Activated CD4-positive, alpha-beta T cell treated with anti-CD3 and anti-CD28 coated beads for 24 hours (primary cell): ENCODE measurements around the gene GPR15LG.
"Not testable (repeated sequence)": the region's sequence is repeated elsewhere in the genome, so short reads cannot be mapped to it uniquely, and the experiment has no call there.

Experiments
- DNase-seq, 2 donors: peaks; one replicate each; pipeline ENCODE4 v3.0.0-alpha.2; 2020; ENCODE audit warnings: low read depth in 2 of 2

GPR15LG gene

GRCh38 chr10:84166620-84167288 lies 6.8 kb upstream of the GPR15LG start:
- no peak for DNase-seq

- DNase-seq: not testable (repeated sequence)
These were observed 6.3 kb upstream of the GPR15LG start for GRCh38 chr10:84167289-84167653.

GRCh38 chr10:84168382-84168781 lies 5.2 kb upstream of the GPR15LG start:
- DNase-seq: not testable (repeated sequence)

- not testable (repeated sequence) for DNase-seq
These were observed 2.4 kb upstream of the GPR15LG start for GRCh38 chr10:84171237-84171636.

DNA sequence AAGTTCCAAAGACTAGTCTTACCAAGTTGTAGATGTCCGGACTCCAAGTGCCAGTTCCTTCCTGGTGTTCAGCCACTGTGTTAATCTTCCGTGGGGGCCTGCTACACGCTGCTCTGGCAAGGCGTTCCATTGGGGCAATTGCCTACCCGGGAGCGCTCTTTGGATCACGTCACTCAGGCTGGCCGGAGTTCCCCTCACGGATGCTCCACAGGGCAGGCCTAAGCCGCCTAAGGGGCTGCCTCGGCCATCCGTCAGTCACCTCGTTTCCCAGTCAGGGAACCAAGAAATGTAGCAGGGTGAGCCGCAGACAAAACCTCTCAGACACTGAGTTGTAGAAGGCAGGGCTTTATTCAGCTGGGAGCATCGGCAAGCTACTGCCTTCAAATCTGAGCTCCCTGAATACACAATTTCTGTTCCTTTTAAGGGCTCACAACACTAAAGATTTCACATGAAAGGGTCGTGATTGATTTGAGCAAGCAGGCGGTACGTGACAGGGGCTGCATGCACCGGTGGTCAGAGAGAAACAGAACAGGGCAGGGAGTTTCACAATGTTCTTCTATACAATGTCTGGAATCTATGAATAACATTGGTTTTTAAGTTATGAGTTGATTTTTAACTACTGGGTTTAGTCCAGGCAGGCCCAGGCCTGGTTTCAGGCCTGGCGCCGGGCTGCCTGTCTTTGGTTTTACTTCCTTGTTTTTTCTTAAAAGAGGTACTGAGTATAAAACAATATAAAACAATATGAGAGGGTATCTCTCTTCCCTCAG lies 1.7 kb upstream of the GPR15LG start:
- DNase-seq: not testable (repeated sequence)

DNA sequence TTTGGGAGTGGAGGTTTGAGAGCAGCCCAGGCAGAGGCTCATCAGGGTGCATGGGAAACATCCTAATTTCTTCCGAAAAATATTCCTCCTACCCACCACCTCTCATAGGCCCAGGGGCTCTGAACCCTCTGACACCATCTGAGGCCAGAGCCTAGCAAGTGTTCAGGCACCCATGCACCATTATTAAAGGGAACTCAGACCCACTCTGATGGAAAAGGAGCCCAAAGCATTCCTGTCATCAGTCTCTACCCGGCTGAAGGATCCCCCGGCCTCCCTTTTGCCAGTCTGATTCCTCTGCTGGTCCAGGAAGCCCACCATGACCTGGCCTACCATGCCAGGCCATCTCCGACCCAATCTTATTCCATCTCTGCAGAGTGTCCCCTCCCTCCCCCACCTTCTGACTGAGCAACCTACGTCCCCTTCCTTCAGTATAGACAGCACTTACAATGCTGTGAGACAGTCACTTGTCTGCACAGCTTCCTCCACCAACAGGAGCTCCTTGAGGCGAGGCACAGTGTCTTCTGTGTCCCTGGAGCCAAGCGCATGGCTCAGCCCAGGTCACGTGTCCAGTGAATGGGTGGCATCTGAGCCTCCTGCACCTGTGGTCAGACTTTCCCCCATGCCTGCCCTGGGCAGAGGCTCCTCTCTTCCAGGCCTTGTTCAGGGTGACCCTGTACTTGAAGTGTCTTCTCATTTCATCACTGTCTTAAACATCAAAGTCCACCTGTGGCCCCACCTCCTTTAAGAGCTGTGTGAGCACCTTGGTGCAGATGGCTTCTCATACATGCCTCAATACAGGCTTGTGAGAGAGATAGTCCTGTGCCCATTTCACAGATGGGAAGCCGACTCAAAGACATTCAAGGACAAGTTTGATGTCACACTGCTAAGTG lies 889 bp upstream of the GPR15LG start:
- DNase-seq: no peak

- DNase-seq: no peak
These were observed 1.8 kb downstream of the GPR15LG start for GRCh38 chr10:84175436-84175835.

GRCh38 chr10:84176351-84176750 lies 2.8 kb downstream of the GPR15LG start:
- DNase-seq: no peak

- DNase-seq: no peak
These were observed 3.4 kb downstream of the GPR15LG start for GRCh38 chr10:84176836-84177474.

DNA sequence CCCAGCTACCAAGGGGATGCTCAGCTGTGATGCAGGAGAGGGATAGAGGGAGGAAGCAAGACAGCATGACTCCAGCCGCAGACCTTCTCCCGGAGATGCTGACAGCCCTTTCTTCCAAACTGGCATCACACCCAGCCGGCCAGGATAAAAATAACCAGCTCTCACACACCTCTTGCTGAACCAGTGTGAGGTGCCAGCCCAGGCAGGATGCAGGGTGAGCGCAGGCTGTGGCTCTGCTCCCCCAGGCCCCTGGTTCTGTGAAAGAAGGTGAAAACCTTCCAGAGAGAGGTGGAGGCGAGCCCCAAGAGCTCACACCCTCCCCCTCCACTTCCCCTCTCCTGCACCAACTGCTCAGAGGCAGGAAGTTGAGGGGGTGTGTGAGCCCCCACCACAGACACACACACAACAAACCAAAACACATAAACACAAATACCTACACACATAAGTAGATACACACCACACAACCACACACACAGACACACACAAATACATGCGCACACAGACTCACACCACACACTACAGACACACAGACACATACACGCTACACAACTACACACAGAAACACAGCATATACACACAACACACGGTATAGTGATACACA lies 4.0 kb downstream of the GPR15LG start:
- DNase-seq: no peak

GRCh38 chr10:84178160-84178609 lies 4.6 kb downstream of the GPR15LG start:
- no peak for DNase-seq

DNA sequence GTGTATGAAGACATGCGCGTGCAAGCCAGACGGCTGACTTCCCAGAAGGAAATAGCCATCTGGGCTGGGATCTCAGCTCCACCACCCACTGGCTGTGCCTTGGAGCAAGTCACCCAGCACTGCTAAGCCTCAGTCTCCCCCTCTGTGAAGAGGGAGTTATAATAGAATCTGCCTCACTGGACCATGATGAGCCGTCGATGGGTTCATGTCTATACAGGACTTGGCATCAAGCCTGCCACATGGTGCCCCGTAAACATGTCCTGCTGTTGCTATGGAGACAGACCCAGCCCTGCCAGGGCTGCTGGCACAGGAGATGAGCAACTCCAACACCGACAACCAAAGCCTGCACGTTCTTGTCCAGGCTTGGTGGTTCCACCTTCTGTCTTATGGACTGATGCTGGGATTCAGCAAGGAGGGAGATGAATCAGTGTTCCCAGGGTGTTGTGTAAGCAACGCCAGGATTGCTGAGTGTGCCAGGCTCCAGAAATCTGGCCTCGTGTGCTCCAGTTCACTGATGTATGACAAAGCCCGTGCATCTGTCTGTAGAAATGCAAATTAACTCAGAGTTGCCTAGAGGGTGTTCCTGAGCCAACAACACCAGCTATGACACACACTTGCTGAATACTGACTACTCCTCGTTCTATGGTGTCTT lies 5.6 kb downstream of the GPR15LG start:
- DNase-seq: no peak

- DNase-seq: not testable (repeated sequence)
These were observed 6.8 kb downstream of the GPR15LG start for GRCh38 chr10:84180386-84180785.

GRCh38 chr10:84181631-84182030 lies 8.0 kb downstream of the GPR15LG start:
- DNase-seq: no peak

- DNase-seq: no peak
These were observed 10.9 kb downstream of the GPR15LG start for GRCh38 chr10:84184517-84184916.

DNA sequence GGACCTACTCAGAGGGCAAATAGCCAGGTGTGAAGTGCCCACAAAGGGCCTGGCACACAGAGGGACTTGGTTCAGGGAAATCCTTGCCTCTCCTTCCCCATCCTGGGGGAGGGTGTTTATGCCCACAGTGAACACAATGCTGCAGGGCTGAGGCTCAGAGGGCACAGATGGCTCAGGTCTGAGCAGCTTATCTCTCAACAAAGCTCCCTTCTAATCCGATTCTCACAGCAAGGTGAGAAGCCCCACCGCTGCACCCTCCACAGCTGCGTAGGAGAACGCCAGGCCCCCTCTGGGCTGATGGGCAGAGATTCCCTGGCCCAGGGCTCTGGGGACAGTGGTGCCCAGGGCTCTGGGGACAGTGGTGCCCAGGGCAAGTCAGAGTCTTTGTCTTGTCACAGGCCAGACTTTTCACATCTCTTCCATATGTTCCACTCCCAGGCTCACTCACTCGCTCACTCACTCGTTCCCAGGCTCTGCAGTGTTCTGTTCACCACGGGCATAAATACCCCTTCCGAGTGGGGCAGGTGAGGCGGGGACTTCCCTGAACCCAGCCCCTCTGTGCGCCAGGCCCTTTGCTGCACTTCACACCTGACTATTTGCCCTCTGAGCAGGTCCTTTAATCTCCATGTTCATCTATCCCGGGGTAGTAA lies 12.1 kb downstream of the GPR15LG start:
- DNase-seq: no peak

DNA sequence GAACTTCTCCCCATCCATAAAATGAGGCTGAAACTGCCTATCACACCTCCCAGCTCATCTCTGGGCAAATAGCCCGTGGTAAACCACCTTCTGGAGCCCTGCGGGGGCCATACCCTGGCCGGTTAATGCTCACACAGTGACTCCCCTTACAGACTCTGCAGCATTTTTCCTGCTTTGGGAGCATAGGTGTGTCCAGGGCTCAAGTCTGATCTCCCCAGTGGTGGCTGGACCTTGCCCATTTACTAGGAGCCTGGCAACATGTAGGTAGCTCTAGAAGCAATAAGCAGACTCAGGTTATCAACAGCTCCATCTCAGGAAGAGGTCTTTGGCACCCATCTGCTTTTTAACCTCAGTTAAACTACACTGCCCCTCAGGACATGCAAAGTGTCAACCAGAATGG lies 15.2 kb downstream of the GPR15LG start:
- DNase-seq: no peak

DNA sequence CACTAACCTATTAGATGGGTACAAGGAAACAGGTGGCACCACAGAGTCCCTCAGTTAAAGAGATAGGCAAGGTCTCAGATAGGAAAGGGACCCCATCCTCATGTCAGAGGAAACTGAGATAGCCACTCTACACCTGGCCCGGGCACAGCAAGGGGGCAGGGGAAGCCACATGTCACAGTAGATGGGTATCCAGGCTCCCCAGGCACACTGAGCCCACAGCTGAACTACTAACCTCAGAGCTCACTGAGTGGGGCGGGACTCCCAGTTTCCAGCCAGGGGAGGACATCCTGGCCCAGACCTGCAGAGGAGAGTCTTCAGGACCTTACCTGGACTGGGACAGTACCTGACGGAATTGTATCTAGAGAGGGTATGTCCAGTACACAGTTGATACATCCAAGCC lies 17.0 kb downstream of the GPR15LG start:
- DNase-seq: no peak

DNA sequence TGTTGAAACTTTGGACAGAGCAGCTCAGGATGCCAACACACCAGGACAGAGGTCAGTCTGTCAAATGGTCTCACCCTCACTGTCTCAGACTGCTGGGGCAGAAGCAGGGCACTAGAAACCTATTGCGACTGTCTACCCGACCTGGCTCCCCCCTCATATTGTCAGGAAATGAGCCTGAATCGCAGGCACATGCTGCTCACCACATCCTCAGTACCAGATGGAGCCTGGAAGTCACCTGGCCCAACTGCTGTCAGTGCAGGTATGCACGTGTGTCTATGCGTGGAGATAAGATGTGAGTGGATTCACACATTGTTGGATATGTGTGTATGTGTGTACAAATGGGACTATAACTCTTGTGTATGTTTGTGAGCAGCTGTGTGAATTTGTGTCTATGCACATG lies 17.5 kb downstream of the GPR15LG start:
- no peak for DNase-seq

DNA sequence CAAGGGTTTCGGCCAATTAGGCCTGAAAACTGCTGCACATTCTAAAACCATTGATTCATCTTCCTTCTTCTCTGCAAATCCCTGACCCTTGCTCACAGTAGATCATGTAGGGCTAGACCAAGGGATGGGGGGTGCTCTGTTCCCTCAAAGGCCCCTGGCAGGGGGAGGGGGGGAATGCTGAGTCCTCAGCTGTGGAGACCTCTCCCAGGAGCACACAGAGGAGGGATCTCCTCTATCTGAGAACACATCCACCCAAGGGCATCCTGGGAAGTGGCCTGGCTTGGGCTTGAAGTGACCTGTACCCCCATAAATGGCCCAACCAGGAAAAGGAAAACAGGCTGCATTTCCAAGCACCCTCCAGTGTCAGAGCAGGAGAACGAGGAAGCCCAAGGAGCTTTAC lies 19.7 kb downstream of the GPR15LG start:
- DNase-seq: no peak
